GM21529 (cell line): ENCODE measurements around the gene PRAMEF5.
"Not testable (repeated sequence)": the region's sequence is repeated elsewhere in the genome, so short reads cannot be mapped to it uniquely, and the experiment has no call there.

Source experiments
- ATAC-seq: cut with Tn5 transposase; IDR thresholded peaks from one replicate; pipeline ENCODE4 v1.9.1; 2021; ENCODE audit not compliant: unreplicated experiment

PRAMEF5 gene

DNA sequence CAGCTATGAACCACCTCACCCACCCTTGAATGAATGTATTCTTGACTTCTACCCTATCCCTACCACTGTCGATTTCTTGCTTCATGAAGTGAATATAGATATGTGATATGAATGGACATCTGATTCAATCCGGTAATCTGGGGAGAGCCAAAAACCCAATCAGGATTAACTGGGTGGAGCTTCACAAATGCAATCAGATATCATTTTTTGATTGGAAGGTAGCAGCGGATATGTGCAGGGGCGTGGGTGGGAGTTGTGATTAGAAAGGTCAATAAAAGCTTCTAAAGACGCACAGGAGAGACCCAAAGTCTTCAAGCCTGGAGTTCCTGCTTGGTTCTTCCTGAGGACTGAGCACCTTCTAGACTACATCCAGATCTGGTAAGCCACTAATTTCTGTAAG, at the start of gene PRAMEF5:
Gene PRAMEF5 (plus strand): TSS at position 301 of the 400 bp plus-strand sequence. CDS start 5,071 bp downstream, outside the sequence.
- ATAC-seq, result not testable (repeated sequence)

- not testable (repeated sequence) for ATAC-seq
Observed at GRCh38 chr1:13208712-13209111, 45.3 kb upstream of the PRAMEF5 start.

DNA sequence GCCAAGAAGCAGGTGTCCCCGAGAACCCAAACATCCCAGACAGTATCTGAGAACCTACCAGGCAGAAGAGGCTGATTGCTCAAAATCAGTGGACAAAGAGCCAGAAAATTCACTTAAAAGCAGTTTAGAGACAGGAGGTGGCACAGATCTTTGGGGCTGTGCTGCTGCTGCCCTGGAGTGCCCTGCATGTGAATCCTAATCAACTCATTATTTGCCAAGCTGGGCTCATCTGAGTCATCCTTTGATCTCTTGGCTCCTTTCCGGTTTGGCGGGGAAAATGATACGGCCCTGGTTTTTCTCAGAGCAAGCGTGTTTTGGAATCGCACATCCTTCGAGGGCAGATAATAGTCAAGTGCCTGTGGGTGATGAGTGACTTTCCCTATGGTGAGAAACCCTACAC, 37.4 kb upstream of the PRAMEF5 start:
- ATAC-seq, result not testable (repeated sequence)

DNA sequence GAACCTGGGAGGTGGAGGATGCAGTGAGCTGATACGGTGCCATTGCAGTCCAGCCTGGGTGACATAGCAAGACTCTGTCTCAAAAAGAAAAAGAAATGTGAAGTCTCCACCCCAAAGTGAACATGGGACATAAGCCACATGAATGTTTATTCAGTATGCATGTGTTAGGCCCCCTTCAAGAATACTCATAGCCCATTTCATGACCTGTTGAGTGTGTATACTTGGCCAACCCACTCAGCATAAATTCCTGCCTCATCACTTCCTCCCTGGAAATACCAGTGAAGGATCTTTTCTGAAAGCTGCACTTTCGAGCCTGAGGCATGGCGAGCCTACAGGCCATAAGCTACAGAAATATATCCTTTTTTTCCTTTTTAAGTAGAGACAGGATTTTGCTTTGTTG, 34.8 kb upstream of the PRAMEF5 start:
- ATAC-seq, result not testable (repeated sequence)

DNA sequence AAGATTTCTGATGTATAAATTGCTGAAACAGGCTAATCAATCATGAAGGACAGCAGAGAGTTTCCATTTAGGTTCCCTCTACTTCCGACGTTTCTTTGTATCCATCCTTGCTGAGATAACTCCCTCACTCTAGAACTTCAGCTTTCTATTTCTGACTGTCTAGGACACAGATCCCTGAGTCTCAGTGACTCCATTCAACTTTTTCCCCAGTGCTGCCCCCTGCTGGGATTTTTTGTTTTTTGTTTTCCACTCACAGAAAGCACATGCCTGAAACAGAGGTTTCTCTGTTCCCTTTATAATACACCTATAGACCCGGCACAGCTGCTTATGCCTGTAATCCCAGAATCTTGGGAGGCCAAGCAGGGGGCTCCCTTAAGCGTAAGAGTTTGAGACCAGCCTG, 31.2 kb upstream of the PRAMEF5 start:
- ATAC-seq, result not testable (repeated sequence)

GRCh38 chr1:13224480-13225060, 29.4 kb upstream of the PRAMEF5 start:
- no peak for ATAC-seq

DNA sequence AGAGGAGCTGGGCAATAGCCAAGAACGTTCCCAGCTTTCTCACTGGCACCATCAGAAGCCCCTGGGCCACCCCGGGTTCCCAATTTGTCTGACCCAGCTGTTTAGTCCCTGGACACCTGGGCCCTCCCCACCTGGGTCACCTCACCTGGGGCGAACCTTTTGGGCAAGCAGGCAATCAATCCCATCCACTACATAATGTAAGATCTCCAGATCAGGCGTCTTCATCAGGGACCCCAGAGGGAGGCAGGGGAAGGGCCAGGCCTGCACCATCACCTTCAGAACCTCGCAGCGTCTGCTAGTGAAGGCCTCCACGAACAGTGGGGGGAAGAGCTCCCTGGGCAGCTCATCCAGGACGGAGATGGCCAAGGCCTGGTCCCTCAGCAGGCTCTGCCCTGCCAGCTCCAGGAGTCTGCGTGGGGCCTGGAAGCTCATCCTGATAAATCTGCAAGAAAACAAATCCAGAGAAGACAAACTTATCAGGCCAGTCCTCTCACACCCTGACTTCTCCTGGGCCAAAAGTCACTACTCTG, 28.3 kb upstream of the PRAMEF5 start, which contains the start of gene PRAMEF18:
Gene PRAMEF18 (minus strand): TSS at position 480 of the 530 bp plus-strand sequence. CDS start 48 bp downstream, at position 432.
- ATAC-seq, result not testable (repeated sequence)

DNA sequence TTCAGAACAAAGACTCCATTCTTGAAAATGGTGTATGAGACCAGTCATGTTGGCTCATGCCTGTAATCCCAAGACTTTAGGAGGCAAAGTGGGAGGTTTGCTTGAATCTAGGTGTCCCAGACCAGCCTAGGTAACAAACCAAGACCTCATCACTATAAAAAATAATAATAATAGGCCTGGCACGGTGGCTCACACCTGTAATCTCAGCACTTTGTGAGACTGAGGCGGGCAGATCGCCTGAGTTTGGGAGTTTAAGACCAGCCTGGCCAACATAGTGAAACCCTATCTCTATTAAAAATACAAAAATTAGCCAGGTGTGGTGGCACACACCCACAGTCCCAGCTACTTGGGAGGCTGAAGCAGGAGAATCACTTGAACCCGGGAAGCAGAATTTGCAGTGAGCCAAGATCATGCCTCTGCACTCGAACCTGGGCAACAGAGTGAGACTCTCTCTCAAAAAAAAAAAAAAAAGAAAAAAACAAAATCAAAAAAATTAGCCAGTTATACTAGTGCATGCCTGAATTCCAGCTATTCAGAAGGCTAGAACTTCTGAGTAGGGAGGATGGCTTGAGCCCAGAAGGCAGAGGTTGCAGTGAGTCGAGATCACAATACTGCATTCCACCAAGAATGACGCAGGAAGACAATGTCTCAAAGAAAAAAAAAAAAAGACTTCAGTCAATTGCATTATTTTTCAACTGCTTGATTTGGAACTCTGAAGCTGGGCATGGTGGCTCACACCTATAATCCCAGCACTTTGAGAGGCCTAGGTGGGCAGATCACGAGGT, 26.5 kb upstream of the PRAMEF5 start:
- not testable (repeated sequence) for ATAC-seq

DNA sequence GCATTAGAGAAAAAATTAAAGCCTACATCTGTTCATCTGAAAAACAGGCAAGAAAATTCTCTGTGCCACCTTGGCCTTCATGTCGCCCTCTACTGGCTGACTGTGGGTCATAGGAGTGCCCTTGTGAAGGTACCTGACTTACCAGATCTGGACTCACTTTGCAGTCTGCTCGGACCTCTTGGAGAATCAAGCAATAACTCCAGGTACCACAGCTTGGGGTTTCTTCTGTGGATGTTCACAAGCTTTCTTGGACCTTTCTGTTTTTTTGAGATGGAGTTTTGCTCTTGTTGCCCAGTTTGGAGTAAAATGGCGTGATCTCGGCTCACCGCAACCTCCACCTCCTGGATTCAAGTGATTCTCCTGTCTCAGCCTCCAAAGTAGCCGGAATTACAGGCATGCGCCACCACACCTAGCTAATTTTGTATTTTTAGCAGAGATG, 25.6 kb upstream of the PRAMEF5 start:
- ATAC-seq, result no peak

- not testable (repeated sequence) for ATAC-seq
Observed at GRCh38 chr1:13230096-13230495, 23.9 kb upstream of the PRAMEF5 start.

DNA sequence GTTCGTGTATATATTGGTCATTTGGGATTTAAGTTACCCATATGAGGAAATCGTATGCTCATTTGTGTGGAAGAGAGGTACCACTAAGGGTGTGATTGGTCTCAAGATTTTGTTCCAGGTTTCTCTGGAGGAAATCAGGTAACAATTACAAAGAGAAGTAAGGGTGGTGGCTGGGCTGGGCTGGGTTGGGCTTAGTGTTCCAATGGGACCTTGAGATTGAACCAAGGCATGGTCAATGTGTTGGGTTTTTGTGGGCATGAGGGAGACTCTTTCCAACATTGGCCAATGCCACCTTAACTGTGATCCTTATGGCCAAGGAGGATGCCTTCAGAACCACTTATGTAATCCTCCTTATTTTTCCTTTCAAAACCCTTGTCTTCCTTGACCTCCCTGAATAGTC, 23.4 kb upstream of the PRAMEF5 start:
- not testable (repeated sequence) for ATAC-seq

- ATAC-seq, result not testable (repeated sequence)
Observed at GRCh38 chr1:13231061-13231750, 22.8 kb upstream of the PRAMEF5 start.

GRCh38 chr1:13232056-13232455, 21.9 kb upstream of the PRAMEF5 start:
- ATAC-seq, result not testable (repeated sequence)

- ATAC-seq, result not testable (repeated sequence)
Observed at GRCh38 chr1:13234057-13234456, 19.9 kb upstream of the PRAMEF5 start.

DNA sequence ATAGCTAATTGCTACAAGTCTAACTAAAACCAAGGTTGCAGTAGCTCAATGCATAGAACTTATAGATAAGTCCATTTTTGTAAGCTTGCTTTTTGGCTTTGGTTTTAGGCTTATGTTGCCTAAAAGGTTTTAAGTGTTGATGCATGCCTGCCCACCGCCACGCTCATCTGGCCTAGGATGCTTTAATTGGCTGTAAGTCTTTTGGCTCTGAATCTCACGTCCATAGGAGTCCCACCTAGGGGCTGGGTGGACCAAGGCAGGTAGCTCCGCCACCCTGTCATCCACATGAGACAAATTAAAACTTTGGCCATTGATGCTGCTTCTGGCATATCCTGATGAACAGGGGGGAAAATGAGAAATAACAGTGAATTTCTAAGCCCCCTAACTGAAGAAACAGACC, 16.4 kb upstream of the PRAMEF5 start:
- not testable (repeated sequence) for ATAC-seq

DNA sequence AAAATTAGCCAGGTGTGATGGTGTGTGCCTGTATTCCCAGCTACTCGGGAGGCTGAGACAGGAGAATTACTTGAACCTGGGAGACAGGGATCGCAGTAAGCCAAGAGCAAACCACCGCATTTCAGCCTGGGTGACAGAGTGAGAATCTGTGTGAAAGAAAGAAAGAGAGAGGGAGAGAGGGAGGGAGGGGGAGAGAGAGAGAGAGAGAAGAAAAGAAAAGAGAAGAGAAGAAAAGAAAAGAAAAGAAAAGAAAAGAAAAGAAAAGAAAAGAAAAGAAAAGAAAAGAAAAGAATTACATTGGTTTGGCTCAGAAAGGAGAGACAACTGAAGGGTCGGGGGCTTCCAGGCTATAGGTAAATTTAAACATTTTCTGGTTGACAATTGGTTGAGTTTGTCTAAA, 14.4 kb upstream of the PRAMEF5 start:
- not testable (repeated sequence) for ATAC-seq

DNA sequence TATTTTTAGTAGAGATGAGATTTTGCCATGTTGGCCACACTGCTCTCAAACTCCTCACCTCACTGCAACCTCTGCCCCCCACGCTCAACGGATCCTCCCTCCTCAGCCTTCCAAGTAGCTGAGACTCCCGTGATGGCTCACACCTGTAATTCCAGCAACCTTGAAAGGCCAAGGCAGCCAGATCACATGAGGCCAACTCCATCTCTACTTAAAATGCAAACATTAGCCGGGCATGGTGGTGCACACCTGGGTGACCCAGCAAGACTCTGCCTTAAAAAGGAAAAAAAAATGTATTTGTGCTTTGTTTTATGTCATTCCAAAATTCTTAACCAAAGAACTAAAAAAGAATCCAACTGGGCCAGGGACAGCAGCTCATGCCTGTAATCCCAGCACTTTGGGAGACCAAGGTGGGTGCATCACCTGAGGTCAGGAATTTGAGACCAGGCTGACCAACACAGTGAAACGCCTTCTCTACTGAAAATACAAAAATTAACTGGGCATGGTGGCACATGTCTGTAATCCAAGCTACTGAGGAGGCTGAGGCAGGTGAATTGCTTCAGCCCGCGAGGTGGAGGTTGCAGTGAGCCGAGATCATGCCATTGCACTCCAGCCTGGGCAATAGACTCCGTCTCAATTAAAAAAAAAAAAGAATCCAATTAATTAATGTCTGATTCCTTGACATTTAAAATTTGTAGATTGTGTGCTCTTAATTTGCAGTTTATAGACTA, 10.3 kb upstream of the PRAMEF5 start:
- ATAC-seq, result not testable (repeated sequence)

- not testable (repeated sequence) for ATAC-seq
Observed at GRCh38 chr1:13245841-13246553, 8.0 kb upstream of the PRAMEF5 start.

DNA sequence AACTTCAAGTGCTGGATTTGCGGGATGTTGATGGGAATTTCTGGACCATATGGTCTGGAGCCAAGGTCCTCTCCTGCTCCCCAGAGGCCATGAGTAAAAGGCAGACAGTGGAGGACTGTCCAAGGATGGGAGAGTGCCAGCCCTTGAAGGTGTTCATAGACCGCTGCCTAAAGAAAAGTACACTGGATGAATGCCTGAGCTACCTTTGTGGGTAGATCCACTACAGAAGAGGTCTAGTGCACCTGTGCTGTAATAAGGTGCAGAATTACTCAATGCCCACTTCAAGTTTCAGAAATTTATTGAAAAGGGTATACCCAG, 7.5 kb upstream of the PRAMEF5 start:
- not testable (repeated sequence) for ATAC-seq

DNA sequence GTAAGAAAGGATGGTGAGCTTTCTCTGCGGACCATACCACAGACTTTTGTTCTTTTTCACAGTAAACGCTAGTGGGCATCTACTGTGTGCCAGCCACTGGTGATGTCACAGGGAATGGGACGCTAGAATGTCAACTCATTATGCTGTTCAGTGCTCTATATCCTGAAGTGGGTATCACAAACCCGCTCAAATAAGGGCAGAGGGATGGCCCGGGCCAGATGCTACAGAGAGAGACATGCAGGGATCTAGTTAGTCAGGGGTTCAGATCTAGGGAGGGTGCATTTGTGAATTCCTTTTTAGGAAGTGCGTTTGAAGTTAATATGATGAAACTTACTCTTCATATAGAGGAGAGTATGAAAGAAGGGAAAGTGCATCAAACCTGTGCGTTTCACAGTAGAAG, 6.9 kb upstream of the PRAMEF5 start:
- not testable (repeated sequence) for ATAC-seq
